ENCODE measurements around the gene MINDY4. TPM values are rescaled to one million over a fixed set of nuclear protein-coding genes. Genes with fewer than 3 reads are reported as not detected.

MINDY4 gene
- total RNA-seq, 1 donor: 10.5 TPM

DNA sequence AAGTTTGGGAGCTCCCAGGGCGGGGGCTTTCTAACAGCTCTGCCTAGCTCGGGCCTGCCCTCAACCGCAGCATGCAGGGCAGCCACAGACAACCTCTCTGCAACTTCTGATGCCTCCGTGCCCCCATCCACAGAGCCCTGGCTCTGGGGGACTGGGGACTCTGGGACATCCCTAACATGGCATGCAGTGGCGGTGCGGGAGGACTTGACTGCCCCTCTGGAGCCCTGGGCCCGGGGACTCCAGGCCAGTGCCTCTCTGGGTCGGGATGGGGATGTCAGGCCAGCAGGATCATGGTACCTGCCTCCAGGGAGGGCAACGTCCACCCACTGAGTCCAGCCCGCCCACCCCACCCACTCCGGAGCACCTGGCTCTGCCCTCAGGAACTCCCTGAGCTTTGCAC lies 139.9 kb downstream of the MINDY4 start:
- no peak for DNase-seq (ENCODE audit: insufficient read length, low spot score, missing footprints)
- H3K79me2 ChIP-seq (ENCODE audit: insufficient read depth, low read length): no peaks in the 10 kb centered on the region
- H3K27me3 ChIP-seq (ENCODE audit: insufficient read depth, low read length): no peaks in the 10 kb centered on the region
- H3K36me3 ChIP-seq (ENCODE audit: insufficient read depth, low read length): no peaks in the 10 kb centered on the region
- H3K9me3 ChIP-seq (ENCODE audit: low read depth, low read length): no peaks in the 10 kb centered on the region
- peaks cover 23% of the 10 kb centered on the region for H3K4me1 ChIP-seq (ENCODE audit: insufficient read depth, low read length)
- no peak overlapping the region for H3K4me3 ChIP-seq (ENCODE audit: insufficient read depth, low read length)
- TF ChIP-seq, protein P1, sequence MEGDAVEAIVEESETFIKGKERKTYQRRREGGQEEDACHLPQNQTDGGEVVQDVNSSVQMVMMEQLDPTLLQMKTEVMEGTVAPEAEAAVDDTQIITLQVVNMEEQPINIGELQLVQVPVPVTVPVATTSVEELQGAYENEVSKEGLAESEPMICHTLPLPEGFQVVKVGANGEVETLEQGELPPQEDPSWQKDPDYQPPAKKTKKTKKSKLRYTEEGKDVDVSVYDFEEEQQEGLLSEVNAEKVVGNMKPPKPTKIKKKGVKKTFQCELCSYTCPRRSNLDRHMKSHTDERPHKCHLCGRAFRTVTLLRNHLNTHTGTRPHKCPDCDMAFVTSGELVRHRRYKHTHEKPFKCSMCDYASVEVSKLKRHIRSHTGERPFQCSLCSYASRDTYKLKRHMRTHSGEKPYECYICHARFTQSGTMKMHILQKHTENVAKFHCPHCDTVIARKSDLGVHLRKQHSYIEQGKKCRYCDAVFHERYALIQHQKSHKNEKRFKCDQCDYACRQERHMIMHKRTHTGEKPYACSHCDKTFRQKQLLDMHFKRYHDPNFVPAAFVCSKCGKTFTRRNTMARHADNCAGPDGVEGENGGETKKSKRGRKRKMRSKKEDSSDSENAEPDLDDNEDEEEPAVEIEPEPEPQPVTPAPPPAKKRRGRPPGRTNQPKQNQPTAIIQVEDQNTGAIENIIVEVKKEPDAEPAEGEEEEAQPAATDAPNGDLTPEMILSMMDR (IDR thresholded peaks at IDR 0.05; ENCODE audit: extremely low read depth, low read depth, low read length): no peak
- no peak overlapping the region for H2AFZ ChIP-seq (ENCODE audit: low read length)
- no peak overlapping the region for H3K27ac ChIP-seq (ENCODE audit: low read depth, low read length)
- no peaks in the 10 kb centered on the region for H4K20me1 ChIP-seq (ENCODE audit: insufficient read depth, low read length)
- H3K4me2 ChIP-seq (ENCODE audit: insufficient read depth, low read length): no peak overlapping the region

DNA sequence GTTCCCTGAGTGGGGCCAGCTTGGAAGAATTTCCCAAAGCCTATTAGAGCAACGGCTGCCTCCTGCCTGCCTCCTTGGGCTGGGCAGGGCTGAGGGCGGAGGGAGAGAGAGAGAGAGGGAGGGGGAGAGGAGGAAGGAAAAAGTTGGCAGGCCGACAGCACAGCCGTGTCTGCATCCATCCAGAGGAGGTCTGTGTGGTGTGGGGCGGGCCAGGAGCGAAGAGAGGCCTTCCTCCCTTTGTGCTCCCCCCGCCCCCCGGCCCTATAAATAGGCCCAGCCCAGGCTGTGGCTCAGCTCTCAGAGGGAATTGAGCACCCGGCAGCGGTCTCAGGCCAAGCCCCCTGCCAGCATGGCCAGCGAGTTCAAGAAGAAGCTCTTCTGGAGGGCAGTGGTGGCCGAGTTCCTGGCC lies 140.3 kb downstream of the MINDY4 start, which contains the start of gene AQP1:
AQP1 (plus strand) TSS at position 293 of the 409 bp plus-strand sequence; CDS start at position 350, 57 bp downstream.
- Histone ChIP-seq H3K79me2 (ENCODE audit: insufficient read depth, low read length) (no peaks in the 10 kb centered on the region), H3K4me2 (ENCODE audit: insufficient read depth, low read length) (no peak within 1 kb of the TSS), H3K4me3 (ENCODE audit: insufficient read depth, low read length) (no peak within 1 kb of the TSS)

DNA sequence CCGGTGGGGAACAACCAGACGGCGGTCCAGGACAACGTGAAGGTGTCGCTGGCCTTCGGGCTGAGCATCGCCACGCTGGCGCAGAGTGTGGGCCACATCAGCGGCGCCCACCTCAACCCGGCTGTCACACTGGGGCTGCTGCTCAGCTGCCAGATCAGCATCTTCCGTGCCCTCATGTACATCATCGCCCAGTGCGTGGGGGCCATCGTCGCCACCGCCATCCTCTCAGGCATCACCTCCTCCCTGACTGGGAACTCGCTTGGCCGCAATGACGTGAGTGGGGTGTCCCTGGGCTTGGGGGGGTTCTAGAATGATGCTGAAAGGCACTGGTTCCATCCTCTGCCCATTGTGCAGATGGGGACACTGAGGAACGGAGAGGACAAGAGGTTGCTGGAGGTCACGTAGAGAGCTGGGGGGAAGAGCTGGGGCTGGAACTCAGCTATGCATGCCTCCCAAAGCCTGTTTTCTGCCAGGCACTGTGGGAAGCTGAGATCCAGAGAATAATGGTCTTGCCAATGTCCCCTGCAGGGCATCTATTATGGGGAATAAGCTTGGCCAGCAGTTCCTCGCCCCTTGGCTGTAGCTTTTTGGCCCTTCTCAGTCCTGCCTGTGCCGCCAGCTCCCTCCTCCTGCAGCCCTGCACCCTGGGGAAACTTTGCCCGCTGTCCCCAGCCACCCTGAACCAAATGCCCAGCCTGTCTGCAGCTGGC lies 141.0 kb downstream of the MINDY4 start:
- H2AFZ ChIP-seq (ENCODE audit: low read length): no peak overlapping the region
- DNase-seq (ENCODE audit: insufficient read length, low spot score, missing footprints): no peak
- H4K20me1 ChIP-seq (ENCODE audit: insufficient read depth, low read length): no peaks in the 10 kb centered on the region
- H3K36me3 ChIP-seq (ENCODE audit: insufficient read depth, low read length): no peaks in the 10 kb centered on the region
- no peak overlapping the region for H3K4me2 ChIP-seq (ENCODE audit: insufficient read depth, low read length)
- H3K27me3 ChIP-seq (ENCODE audit: insufficient read depth, low read length): no peaks in the 10 kb centered on the region
- H3K4me3 ChIP-seq (ENCODE audit: insufficient read depth, low read length): no peak overlapping the region
- TF ChIP-seq, protein P1 (IDR thresholded peaks at IDR 0.05; ENCODE audit: extremely low read depth, low read depth, low read length): no peak
- peaks cover 13% of the 10 kb centered on the region for H3K4me1 ChIP-seq (ENCODE audit: insufficient read depth, low read length)
- no peaks in the 10 kb centered on the region for H3K79me2 ChIP-seq (ENCODE audit: insufficient read depth, low read length)
- H3K27ac ChIP-seq (ENCODE audit: low read depth, low read length): no peak overlapping the region
- H3K9me3 ChIP-seq (ENCODE audit: low read depth, low read length): no peaks in the 10 kb centered on the region

More for the DNA sequence above, 140.3 kb downstream of the MINDY4 start, which contains the start of gene AQP1:
- H3K36me3 ChIP-seq (ENCODE audit: insufficient read depth, low read length): no peaks in the 10 kb centered on the region
- no peaks in the 10 kb centered on the region for H3K27me3 ChIP-seq (ENCODE audit: insufficient read depth, low read length)
- H4K20me1 ChIP-seq (ENCODE audit: insufficient read depth, low read length): no peaks in the 10 kb centered on the region
- no peak for DNase-seq (ENCODE audit: insufficient read length, low spot score, missing footprints)
- no peak within 1 kb of the TSS for H3K27ac ChIP-seq (ENCODE audit: low read depth, low read length)
- no peak within 1 kb of the TSS for H2AFZ ChIP-seq (ENCODE audit: low read length)
- TF ChIP-seq, protein P1 (IDR thresholded peaks at IDR 0.05; ENCODE audit: extremely low read depth, low read depth, low read length): no peak
- H3K9me3 ChIP-seq (ENCODE audit: low read depth, low read length): no peaks in the 10 kb centered on the region
- H3K4me1 ChIP-seq (ENCODE audit: insufficient read depth, low read length): peaks cover 19% of the 10 kb centered on the region

DNA sequence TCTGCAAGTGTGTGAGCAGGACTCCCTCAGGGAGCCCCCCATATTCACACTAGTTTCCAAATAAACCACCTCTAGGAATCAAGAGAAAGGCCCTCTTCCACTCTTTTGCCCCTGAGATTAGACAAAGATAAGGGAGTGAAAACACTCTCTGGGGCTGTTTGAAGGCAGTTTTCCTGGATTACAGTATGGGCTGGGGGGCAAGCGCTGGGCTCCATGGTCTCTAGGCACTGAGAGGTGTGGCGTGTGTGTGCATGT lies 141.4 kb downstream of the MINDY4 start:
- no peaks in the 10 kb centered on the region for H3K79me2 ChIP-seq (ENCODE audit: insufficient read depth, low read length)
- H3K36me3 ChIP-seq (ENCODE audit: insufficient read depth, low read length): no peaks in the 10 kb centered on the region
- no peak overlapping the region for H3K4me3 ChIP-seq (ENCODE audit: insufficient read depth, low read length)
- no peak for DNase-seq (ENCODE audit: insufficient read length, low spot score, missing footprints)
- TF ChIP-seq, protein P1 (IDR thresholded peaks at IDR 0.05; ENCODE audit: extremely low read depth, low read depth, low read length): no peak
- H3K9me3 ChIP-seq (ENCODE audit: low read depth, low read length): no peaks in the 10 kb centered on the region
- H3K27ac ChIP-seq (ENCODE audit: low read depth, low read length): no peak overlapping the region
- no peak overlapping the region for H3K4me2 ChIP-seq (ENCODE audit: insufficient read depth, low read length)
- H2AFZ ChIP-seq (ENCODE audit: low read length): no peak overlapping the region
- no peaks in the 10 kb centered on the region for H4K20me1 ChIP-seq (ENCODE audit: insufficient read depth, low read length)
- peaks cover 12% of the 10 kb centered on the region for H3K4me1 ChIP-seq (ENCODE audit: insufficient read depth, low read length)
- H3K27me3 ChIP-seq (ENCODE audit: insufficient read depth, low read length): no peaks in the 10 kb centered on the region
